Activated B cell treated with CpG ODN at 0.5 μM for 24 hours (primary cell): ENCODE data around the gene NPAS3. TPM values are rescaled to one million over a fixed set of nuclear protein-coding genes. Genes with fewer than 3 reads are reported as not detected.

Experiments used
- ATAC-seq: fragments of 200-7000 bp; cut with Tn5 transposase; one replicate; pipeline ENCODE4 v1.10.0; 2021; ENCODE audit warnings: low read depth, mild to moderate bottlenecking, moderate library complexity
- CTCF ChIA-PET: fragments of 350-600 bp; sonication (Branson Sonifier 250); formaldehyde crosslinking; loops from one replicate; lab custom pipeline; 2021; ENCODE audit warnings: antibody characterized with exemption; lab: Charles Lee
- POLR2A ChIA-PET: fragments of 350-600 bp; sonication (Branson Sonifier 250); formaldehyde crosslinking; loops from one replicate; lab custom pipeline; 2021; ENCODE audit warnings: antibody characterized with exemption; lab: Charles Lee
- DNase-seq: peaks from one replicate; pipeline ENCODE4 v3.0.0; 2022
- H3K27ac Mint-ChIP-seq: one replicate; pipeline ENCODE4 v1.8.0; 2020; ENCODE audit warnings: mixed read lengths
- H3K27me3 Mint-ChIP-seq: one replicate; pipeline ENCODE4 v1.8.0; 2021; ENCODE audit warnings: mixed read lengths
- H3K36me3 Mint-ChIP-seq: one replicate; pipeline ENCODE4 v1.8.0; 2021; ENCODE audit warnings: low read depth, mixed read lengths
- H3K4me1 Mint-ChIP-seq: one replicate; pipeline ENCODE4 v1.8.0; 2021; ENCODE audit warnings: mixed read lengths
- H3K4me3 Mint-ChIP-seq: one replicate; pipeline ENCODE4 v1.8.0; 2020; ENCODE audit warnings: mild to moderate bottlenecking, mixed read lengths
- H3K9me3 Mint-ChIP-seq: one replicate; pipeline ENCODE4 v1.8.0; 2020; ENCODE audit warnings: mixed read lengths
- CTCF ChIP-seq: fragments of 200-600 bp; IDR thresholded peaks from one replicate; pipeline ENCODE4 v1.8.0; 2022; ENCODE audit warnings: antibody characterized with exemption, mild to moderate bottlenecking
- intact Hi-C: fragments of 100-400 bp; cut with micrococcal nuclease; formaldehyde crosslinking; loops from one replicate; pipeline ENCODE4 v1.15.1; 2024
- total RNA-seq: library from RNA; stranded (reverse); gene quantifications from 2 replicates; pipeline ENCODE4 v1.2.3, GENCODE V29; 2022

Gene NPAS3
- total RNA-seq, 1 donor from 2014 or later, result not detected

GRCh38 chr14:32967421-32967820 lies 28.7 kb downstream of the NPAS3 start:
- intact Hi-C loops, result no loop called here
- no peak for ATAC-seq
- Mint-ChIP-seq H3K9me3 (peaks cover 2% of the 10 kb centered on the region), H3K4me3 (no peak overlapping the region), H3K36me3 (no peaks in the 10 kb centered on the region), H3K27me3 (peaks cover under 1% of the 10 kb centered on the region), H3K4me1 (no peaks in the 10 kb centered on the region), H3K27ac (no peak overlapping the region)
- DNase-seq, result no peak
- POLR2A ChIA-PET, result no interaction called here
- TF ChIP-seq CTCF, result no peak
- CTCF ChIA-PET, result no interaction called here

DNA sequence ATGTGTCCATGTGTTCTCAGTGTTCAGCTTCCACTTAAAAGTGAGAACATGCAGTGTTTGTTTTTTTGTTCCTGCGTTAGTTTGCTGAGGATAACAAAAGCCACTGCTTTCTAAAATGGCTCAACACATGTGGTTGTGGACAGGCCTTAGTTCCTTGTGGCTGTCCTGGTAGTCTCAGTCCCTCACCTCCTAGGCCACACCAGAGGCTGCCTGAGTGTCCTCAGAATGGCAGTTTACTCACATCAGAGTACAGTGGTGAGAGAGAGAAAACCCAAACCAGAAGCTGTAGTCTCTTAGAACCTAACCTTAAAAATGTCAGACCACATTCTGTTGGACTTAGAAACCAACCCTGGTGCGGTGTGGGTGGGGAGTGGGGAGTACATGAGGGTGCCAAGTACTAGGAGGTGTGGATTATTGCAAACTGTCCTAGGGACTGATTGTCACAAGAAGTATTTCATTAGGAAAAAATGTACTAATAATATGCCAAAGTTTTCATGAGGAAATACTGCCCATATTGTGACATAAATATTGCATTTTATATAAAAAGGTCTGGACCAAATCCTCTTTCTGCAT lies 30.4 kb downstream of the NPAS3 start:
- TF ChIP-seq CTCF, result no peak
- Mint-ChIP-seq H3K4me1 (no peaks in the 10 kb centered on the region), H3K27ac (no peak overlapping the region), H3K9me3 (peaks cover 2% of the 10 kb centered on the region), H3K4me3 (no peak overlapping the region), H3K36me3 (no peaks in the 10 kb centered on the region), H3K27me3 (peaks cover 2% of the 10 kb centered on the region)
- ChIA-PET POLR2A (no interaction called here), CTCF (no interaction called here)
- DNase-seq, result no peak
- ATAC-seq, result no peak
- intact Hi-C loops, result no loop called here

DNA sequence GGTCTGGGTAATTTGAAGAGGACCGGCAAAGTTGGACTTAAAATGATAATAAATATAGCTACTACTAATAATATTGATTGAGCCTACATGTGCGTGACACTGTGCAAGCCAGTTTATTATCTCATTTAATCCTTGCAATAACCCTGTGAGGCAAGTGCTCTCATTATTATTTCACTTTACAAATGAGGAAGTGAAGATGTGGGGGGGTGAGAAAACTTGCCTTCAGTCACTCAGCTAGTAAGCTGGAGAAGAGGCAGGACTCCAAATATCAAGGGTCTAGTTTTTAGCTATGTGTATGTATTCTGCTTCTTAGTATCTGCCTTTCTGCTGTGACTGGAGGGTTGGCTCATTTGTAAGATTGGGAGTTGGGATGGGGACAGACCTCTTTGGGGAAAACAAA lies 39.2 kb downstream of the NPAS3 start:
- no peaks in the 10 kb centered on the region for H3K27me3 Mint-ChIP-seq
- POLR2A ChIA-PET, result no interaction called here
- H3K4me1 Mint-ChIP-seq, result no peaks in the 10 kb centered on the region
- H3K4me3 Mint-ChIP-seq, result no peak overlapping the region
- ATAC-seq (no peak), DNase-seq (no peak)
- intact Hi-C loops, result no loop called here
- no peak for TF ChIP-seq CTCF
- no peaks in the 10 kb centered on the region for H3K9me3 Mint-ChIP-seq
- H3K36me3 Mint-ChIP-seq, result no peaks in the 10 kb centered on the region
- no peak overlapping the region for H3K27ac Mint-ChIP-seq
- CTCF ChIA-PET, result no interaction called here

- ChIA-PET POLR2A (no interaction called here), CTCF (no interaction called here)
- Mint-ChIP-seq H3K27me3 (no peaks in the 10 kb centered on the region), H3K4me3 (no peak overlapping the region), H3K36me3 (no peaks in the 10 kb centered on the region), H3K9me3 (no peaks in the 10 kb centered on the region), H3K4me1 (no peaks in the 10 kb centered on the region), H3K27ac (no peak overlapping the region)
- TF ChIP-seq CTCF, result no peak
- intact Hi-C loops, result no loop called here
- no peak for ATAC-seq
- DNase-seq, result no peak
Observed at GRCh38 chr14:32978691-32979255, 40.1 kb downstream of the NPAS3 start.

- intact Hi-C loops, result no loop called here
- Mint-ChIP-seq H3K4me1 (no peaks in the 10 kb centered on the region), H3K27me3 (no peaks in the 10 kb centered on the region), H3K9me3 (no peaks in the 10 kb centered on the region), H3K4me3 (no peak overlapping the region), H3K27ac (no peak overlapping the region), H3K36me3 (no peaks in the 10 kb centered on the region)
- POLR2A ChIA-PET, result no interaction called here
- no peak for TF ChIP-seq CTCF
- ATAC-seq, result no peak
- CTCF ChIA-PET, result no interaction called here
- no peak for DNase-seq
Observed at GRCh38 chr14:32980178-32980901, 41.7 kb downstream of the NPAS3 start.
